ENCODE results near the gene PRKN.
"Not testable (repeated sequence)": the region's sequence is repeated elsewhere in the genome, so short reads cannot be mapped to it uniquely, and the experiment has no call there.

PRKN gene

DNA sequence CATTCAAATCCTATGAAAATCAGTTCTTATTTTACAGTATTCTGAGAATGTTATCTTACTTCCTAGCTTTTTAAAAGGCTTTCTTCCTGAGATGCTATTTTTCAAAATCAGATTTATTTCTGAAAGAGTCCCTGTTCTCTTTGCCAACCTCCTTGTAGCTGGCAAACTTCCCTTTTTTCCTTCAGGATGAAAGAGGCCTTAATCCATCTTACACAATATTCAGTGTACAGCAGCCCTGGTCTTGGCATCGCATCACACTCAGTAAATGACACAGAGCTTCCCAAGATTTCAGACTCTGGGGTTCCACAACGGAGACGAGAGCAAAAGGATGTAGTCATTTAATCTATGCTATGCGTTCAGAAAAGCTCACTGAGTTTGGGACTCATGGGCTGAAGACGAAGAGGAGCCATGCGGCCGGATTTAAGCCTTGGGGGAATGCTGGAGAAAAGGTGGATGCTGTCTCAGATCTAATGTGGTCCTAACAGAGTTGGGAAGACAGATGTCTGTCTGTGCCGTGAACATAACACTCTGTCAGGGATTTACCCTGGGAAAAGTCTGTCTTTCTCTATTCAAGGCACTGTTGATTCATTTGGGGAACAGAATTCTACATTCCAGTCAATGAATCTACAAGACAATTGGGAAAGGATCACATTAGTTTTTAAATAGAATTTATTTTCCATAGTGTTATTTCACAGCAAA, 837.3 kb downstream of the PRKN start:
- no peak for DNase-seq
- TF ChIP-seq, protein P1, sequence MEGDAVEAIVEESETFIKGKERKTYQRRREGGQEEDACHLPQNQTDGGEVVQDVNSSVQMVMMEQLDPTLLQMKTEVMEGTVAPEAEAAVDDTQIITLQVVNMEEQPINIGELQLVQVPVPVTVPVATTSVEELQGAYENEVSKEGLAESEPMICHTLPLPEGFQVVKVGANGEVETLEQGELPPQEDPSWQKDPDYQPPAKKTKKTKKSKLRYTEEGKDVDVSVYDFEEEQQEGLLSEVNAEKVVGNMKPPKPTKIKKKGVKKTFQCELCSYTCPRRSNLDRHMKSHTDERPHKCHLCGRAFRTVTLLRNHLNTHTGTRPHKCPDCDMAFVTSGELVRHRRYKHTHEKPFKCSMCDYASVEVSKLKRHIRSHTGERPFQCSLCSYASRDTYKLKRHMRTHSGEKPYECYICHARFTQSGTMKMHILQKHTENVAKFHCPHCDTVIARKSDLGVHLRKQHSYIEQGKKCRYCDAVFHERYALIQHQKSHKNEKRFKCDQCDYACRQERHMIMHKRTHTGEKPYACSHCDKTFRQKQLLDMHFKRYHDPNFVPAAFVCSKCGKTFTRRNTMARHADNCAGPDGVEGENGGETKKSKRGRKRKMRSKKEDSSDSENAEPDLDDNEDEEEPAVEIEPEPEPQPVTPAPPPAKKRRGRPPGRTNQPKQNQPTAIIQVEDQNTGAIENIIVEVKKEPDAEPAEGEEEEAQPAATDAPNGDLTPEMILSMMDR (IDR thresholded peaks at IDR 0.05) = no peak
- Histone ChIP-seq H3K27ac (no peak overlapping the region), H3K4me3 (no peak overlapping the region), H3K9me3 (no peaks in the 10 kb centered on the region), H3K27me3 (no peaks in the 10 kb centered on the region), H3K36me3 (no peaks in the 10 kb centered on the region), H3K4me1 (peaks cover 0 to 6% (median 0%) of the 10 kb centered on the region in 4 donors)
- intact Hi-C loops (cut with DNase I; ENCODE audit: low total_unique reads) = no loop called here

- DNase-seq = no peak
- Histone ChIP-seq H3K27ac (no peak overlapping the region), H3K36me3 (no peaks in the 10 kb centered on the region), H3K4me3 (no peak overlapping the region), H3K9me3 (no peaks in the 10 kb centered on the region), H3K4me1 (peaks cover 0 to 6% (median 0%) of the 10 kb centered on the region in 4 donors), H3K27me3 (no peaks in the 10 kb centered on the region)
- TF ChIP-seq, protein P1 (IDR thresholded peaks at IDR 0.05) = no peak
- intact Hi-C loops (cut with DNase I; ENCODE audit: low total_unique reads) = no loop called here
These were observed 838.2 kb downstream of the PRKN start for GRCh38 chr6:161889324-161889723.

DNA sequence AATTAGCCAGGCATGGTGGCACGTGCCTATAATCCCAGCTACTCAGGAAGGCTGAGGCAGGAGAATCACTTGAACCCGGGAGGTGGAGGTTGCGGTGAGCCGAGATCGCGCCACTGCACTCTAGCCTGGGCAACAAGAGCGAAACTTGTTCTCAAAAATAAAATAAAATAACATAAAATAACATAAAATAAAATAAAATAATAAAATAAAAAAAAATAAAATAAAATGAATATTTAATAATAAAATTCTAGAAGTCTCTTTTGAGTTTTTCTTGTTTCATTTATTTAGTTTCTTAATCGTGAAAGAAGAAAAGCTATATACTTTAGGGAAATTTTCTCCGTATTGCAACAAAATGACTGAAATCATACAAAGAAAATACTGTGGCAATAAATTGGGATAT, 841.0 kb downstream of the PRKN start:
- H3K4me3 ChIP-seq; H3K4me1 ChIP-seq; H3K27me3 ChIP-seq; H3K36me3 ChIP-seq; H3K9me3 ChIP-seq; H3K27ac ChIP-seq; DNase-seq; intact Hi-C loops (cut with DNase I; ENCODE audit: low total_unique reads): not testable (repeated sequence)

DNA sequence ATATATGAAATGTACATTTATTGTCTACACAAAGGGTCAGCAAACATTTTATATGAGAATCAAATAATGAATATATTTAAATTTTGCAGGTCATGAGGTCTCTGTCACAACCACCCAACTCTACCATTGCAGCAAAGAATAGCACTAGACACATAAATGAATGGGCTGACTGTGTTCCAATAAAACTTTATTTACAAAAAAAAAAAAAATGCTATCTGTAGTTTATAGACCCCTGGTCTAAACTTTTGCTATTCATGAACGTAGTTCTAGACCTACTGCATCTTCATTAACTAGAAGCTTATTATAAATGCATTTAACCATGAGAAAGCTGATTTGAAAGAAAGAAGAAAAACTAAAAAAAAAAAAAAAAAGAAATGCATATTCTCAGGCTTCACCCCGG, 842.8 kb downstream of the PRKN start:
- Histone ChIP-seq H3K36me3 (no peaks in the 10 kb centered on the region), H3K27ac (no peak overlapping the region), H3K4me1 (no peaks in the 10 kb centered on the region), H3K27me3 (no peaks in the 10 kb centered on the region), H3K4me3 (no peak overlapping the region), H3K9me3 (no peaks in the 10 kb centered on the region)
- TF ChIP-seq, protein P1 (IDR thresholded peaks at IDR 0.05) = no peak
- intact Hi-C loops (cut with DNase I; ENCODE audit: low total_unique reads) = no loop called here
- no peak for DNase-seq

DNA sequence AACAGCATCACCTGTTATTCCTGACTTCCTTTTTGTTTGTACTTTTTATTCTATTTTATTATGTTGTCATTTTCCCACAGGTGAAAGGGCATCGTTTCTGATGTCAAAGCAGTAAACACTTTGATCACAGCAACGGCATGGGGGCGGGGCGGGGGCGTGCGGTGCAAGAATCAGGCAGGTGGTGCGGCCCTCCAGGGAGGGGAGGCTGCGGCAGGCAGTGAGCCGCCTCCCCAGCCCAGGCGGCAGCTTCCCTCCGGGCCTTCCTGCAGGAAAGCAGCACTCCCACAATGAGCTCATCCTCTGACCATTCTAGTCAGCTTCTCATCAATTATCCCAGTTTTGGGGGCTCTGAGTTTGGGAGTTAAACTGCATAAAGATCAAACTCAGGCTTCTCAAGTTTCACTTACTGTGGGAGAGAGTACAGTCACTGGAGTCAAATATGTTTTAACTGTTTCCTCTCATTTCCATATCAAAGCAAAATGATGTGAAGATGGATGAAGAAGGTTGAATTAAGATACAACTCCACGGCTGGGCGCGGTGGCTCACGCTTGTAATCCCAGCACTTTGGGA, 845.3 kb downstream of the PRKN start:
- intact Hi-C loops (cut with DNase I; ENCODE audit: low total_unique reads) = no loop called here
- TF ChIP-seq, protein P1 (IDR thresholded peaks at IDR 0.05) = no peak
- no peak for DNase-seq
- Histone ChIP-seq H3K4me3 (no peak overlapping the region), H3K27me3 (no peaks in the 10 kb centered on the region), H3K4me1 (no peaks in the 10 kb centered on the region), H3K9me3 (no peaks in the 10 kb centered on the region), H3K36me3 (no peaks in the 10 kb centered on the region), H3K27ac (no peak overlapping the region)

- Histone ChIP-seq H3K4me1 (no peaks in the 10 kb centered on the region), H3K4me3 (no peak overlapping the region), H3K27me3 (no peaks in the 10 kb centered on the region), H3K36me3 (no peaks in the 10 kb centered on the region), H3K27ac (no peak overlapping the region), H3K9me3 (peaks cover 0 to 6% (median 0%) of the 10 kb centered on the region in 3 donors)
- no peak for DNase-seq
- intact Hi-C loops (cut with DNase I; ENCODE audit: low total_unique reads) = no loop called here
- TF ChIP-seq, protein P1 (IDR thresholded peaks at IDR 0.05) = no peak
These were observed 847.5 kb downstream of the PRKN start for GRCh38 chr6:161880056-161880455.

All from tibial artery (tissue), 4 donors.